WTC11 (cell line): ENCODE results near the gene AIP. TPM values are rescaled to one million over a fixed set of nuclear protein-coding genes. Genes with fewer than 3 reads are reported as not detected.

Experiments
- ATAC-seq: fragments of 200-7000 bp; cut with Tn5 transposase; 2 replicates; pipeline ENCODE4 v1.10.0; 2021; ENCODE audit warnings: mild to moderate bottlenecking, moderate library complexity
- CTCF ChIA-PET: fragments of 300-600 bp; sonication (Branson Sonifier 250); formaldehyde crosslinking; loops from one replicate; lab custom pipeline; 2021; ENCODE audit warnings: antibody characterized with exemption; lab: Charles Lee
- POLR2A ChIA-PET: fragments of 350-600 bp; sonication (Branson Sonifier 250); formaldehyde crosslinking; loops from one replicate; lab custom pipeline; 2021; ENCODE audit warnings: antibody characterized with exemption; lab: Charles Lee
- DNase-seq: peaks from one replicate; pipeline ENCODE4 v3.0.0; 2021; ENCODE audit warnings: low spot score
- H3K27ac Mint-ChIP-seq: 2 replicates; pipeline ENCODE4 v1.8.0; 2021; ENCODE audit warnings: mixed read lengths
- H3K27me3 Mint-ChIP-seq: 2 replicates; pipeline ENCODE4 v1.8.0; 2021; ENCODE audit warnings: low read depth, mild to moderate bottlenecking, moderate library complexity, mixed read lengths
- H3K36me3 Mint-ChIP-seq: 2 replicates; pipeline ENCODE4 v1.8.0; 2021; ENCODE audit warnings: mixed read lengths
- H3K4me1 Mint-ChIP-seq: 2 replicates; pipeline ENCODE4 v1.8.0; 2022; ENCODE audit warnings: mixed read lengths
- H3K4me3 Mint-ChIP-seq: 2 replicates; pipeline ENCODE4 v1.8.0; 2021; ENCODE audit warnings: mild to moderate bottlenecking, moderate library complexity, mixed read lengths
- H3K9me3 Mint-ChIP-seq: 2 replicates; pipeline ENCODE4 v1.8.0; 2021; ENCODE audit warnings: mixed read lengths
- ATF3 ChIP-seq: sonication (generic); formaldehyde crosslinking; conservative IDR thresholded peaks from 2 replicates; pipeline ENCODE4 v1.8.1; 2022; ENCODE audit warnings: mild to moderate bottlenecking, missing genetic modification reagents
- E2F1 ChIP-seq: sonication (generic); formaldehyde crosslinking; IDR thresholded peaks from 2 replicates; pipeline ENCODE4 v1.8.0; 2022; ENCODE audit warnings: mild to moderate bottlenecking, missing genetic modification reagents
- E2F4 ChIP-seq: sonication (generic); formaldehyde crosslinking; IDR thresholded peaks from 2 replicates; pipeline ENCODE4 v1.8.1; 2022; ENCODE audit warnings: low read depth, mild to moderate bottlenecking, moderate library complexity, missing genetic modification reagents, borderline replicate concordance
- FOXP1 ChIP-seq: sonication (generic); formaldehyde crosslinking; IDR thresholded peaks from 2 replicates; pipeline ENCODE4 v1.8.0; 2022; ENCODE audit warnings: missing genetic modification reagents, mild to moderate bottlenecking, moderate library complexity, borderline replicate concordance
- IRF1 ChIP-seq: sonication (generic); formaldehyde crosslinking; IDR thresholded peaks from 2 replicates; pipeline ENCODE4 v1.8.0; 2023; ENCODE audit warnings: missing genetic modification reagents
- KAT7 ChIP-seq: sonication (generic); formaldehyde crosslinking; IDR thresholded peaks from 2 replicates; pipeline ENCODE4 v1.8.1; 2023; ENCODE audit warnings: missing genetic modification reagents, mild to moderate bottlenecking, borderline replicate concordance
- MLX ChIP-seq: sonication (generic); formaldehyde crosslinking; IDR thresholded peaks from 2 replicates; pipeline ENCODE4 v1.8.1; 2023; ENCODE audit warnings: mild to moderate bottlenecking, missing genetic modification reagents, moderate library complexity
- MXD4 ChIP-seq: fragments of 250-450 bp; sonication (Bioruptor Pico); IDR thresholded peaks from 2 replicates; pipeline ENCODE4 v1.8.0; 2021; ENCODE audit warnings: mild to moderate bottlenecking, moderate library complexity, borderline replicate concordance
- MYBL2 ChIP-seq: sonication (generic); formaldehyde crosslinking; IDR thresholded peaks from 2 replicates; pipeline ENCODE4 v1.8.1; 2023; ENCODE audit warnings: mild to moderate bottlenecking, moderate library complexity, missing genetic modification reagents
- NR1H2 ChIP-seq: sonication (generic); formaldehyde crosslinking; IDR thresholded peaks from 2 replicates; pipeline ENCODE4 v1.9.0; 2021; ENCODE audit warnings: mild to moderate bottlenecking, moderate library complexity, missing genetic modification reagents
- PRDM15 ChIP-seq: sonication (generic); formaldehyde crosslinking; IDR thresholded peaks from 2 replicates; pipeline ENCODE4 v1.8.0; 2022; ENCODE audit warnings: missing genetic modification reagents
- ZNF121 ChIP-seq: sonication (generic); formaldehyde crosslinking; IDR thresholded peaks from 2 replicates; pipeline ENCODE4 v1.8.0; 2023; ENCODE audit warnings: missing genetic modification reagents
- ZNF423 ChIP-seq: fragments of 250-450 bp; sonication (Bioruptor Pico); IDR thresholded peaks from 2 replicates; pipeline ENCODE4 v2.1.2; 2022; ENCODE audit warnings: mild to moderate bottlenecking, moderate library complexity
- ZNF512 ChIP-seq: sonication (generic); formaldehyde crosslinking; IDR thresholded peaks from 2 replicates; pipeline ENCODE4 v1.8.1; 2022; ENCODE audit warnings: missing genetic modification reagents, borderline replicate concordance
- total RNA-seq: library from RNA; stranded (reverse); gene quantifications from 3 replicates; pipeline ENCODE4 v1.2.3, GENCODE V29; 2021

The AIP gene
- total RNA-seq, 1 experiment from 2014 or later = 32.8 TPM

- TF ChIP-seq PRDM15 (CRISPR knock-in tag) (no peak), MYBL2 (no peak)
Observed at GRCh38 chr11:67486481-67487195, 3.8 kb downstream of the AIP start (continued).

- ATAC-seq (no peak), DNase-seq (no peak)
- H3K36me3 Mint-ChIP-seq = peaks cover 10% of the 10 kb centered on the region; the same call in 1 of the 2 replicates
- TF ChIP-seq PRDM15 (CRISPR knock-in tag) = no peak
- no peak for TF ChIP-seq NR1H2 (CRISPR knock-in tag)
- TF ChIP-seq MLX (CRISPR knock-in tag) = no peak
- no peak for TF ChIP-seq ZNF121
- no peak for TF ChIP-seq IRF1 (CRISPR knock-in tag)
- no peak for TF ChIP-seq E2F1 (CRISPR knock-in tag)
- no peak for TF ChIP-seq ZNF512 (CRISPR knock-in tag)
- TF ChIP-seq ZNF423 (CRISPR knock-in tag) = no peak
- TF ChIP-seq FOXP1 (CRISPR knock-in tag) = no peak
- TF ChIP-seq MXD4 (CRISPR knock-in tag) = no peak
- no peak for TF ChIP-seq ATF3
- no peak for TF ChIP-seq E2F4
- no peak for TF ChIP-seq KAT7 (CRISPR knock-in tag)
- ChIA-PET CTCF (no interaction called here), POLR2A (no interaction called here)
- H3K4me3 Mint-ChIP-seq = no peak overlapping the region
- peaks cover 6% of the 10 kb centered on the region for H3K27me3 Mint-ChIP-seq
- no peak overlapping the region for H3K27ac Mint-ChIP-seq
- H3K4me1 Mint-ChIP-seq = peaks cover 10% of the 10 kb centered on the region
- no peaks in the 10 kb centered on the region for H3K9me3 Mint-ChIP-seq
Observed at GRCh38 chr11:67489203-67489884, 6.5 kb downstream of the AIP start.
